ENCODE measurements around the gene ELOVL5. TPM values are rescaled to one million over a fixed set of nuclear protein-coding genes. Genes with fewer than 3 reads are reported as not detected.

ELOVL5 gene
- total RNA-seq, 1 experiment from 2014 or later: 121 TPM

DNA sequence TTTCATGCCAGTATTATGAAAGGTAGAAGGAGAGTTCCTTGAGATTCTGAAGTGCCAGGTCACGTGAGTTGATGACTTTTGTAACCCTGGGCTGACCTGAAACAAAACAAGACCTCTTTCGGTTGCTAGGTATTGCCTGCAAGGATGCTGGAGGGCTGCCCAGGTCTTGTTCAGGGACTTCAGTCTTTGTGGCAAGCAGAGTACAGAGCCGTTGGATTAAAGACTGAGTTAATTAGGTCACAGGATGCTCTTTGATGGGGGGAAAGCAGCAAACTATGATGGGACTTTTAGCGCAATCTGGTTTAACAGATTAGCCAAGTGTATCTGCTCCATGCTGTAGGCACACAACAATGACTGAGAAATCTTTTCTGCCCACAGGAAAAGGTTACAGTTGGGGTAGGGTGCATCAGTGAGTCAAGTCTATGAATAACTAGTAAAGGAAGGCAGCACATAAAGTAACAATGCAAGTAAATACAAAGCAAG is 12.8 kb upstream of the ELOVL5 start:
- no peak overlapping the region for H2AK5ac ChIP-seq (ENCODE audit: insufficient read length, low read length)
- peaks cover 3% of the 10 kb centered on the region for H3K23me2 ChIP-seq (ENCODE audit: insufficient read length, low read depth, low read length, poor library complexity, severe bottlenecking)
- Mint-ChIP-seq H3K27me3 (ENCODE audit: low read depth) (peaks cover 21% of the 10 kb centered on the region), H3K4me3 (no peak overlapping the region), H3K27ac (no peak overlapping the region), H3K36me3 (ENCODE audit: insufficient read depth in 1 of 3, low read depth in 3 of 3) (peaks cover 0 to 14% (median 1%) of the 10 kb centered on the region in 3 experiments; a peak in 4 of 7 replicates), H3K9me3 (peaks cover 13 to 15% of the 10 kb centered on the region in 2 experiments; a peak in 4 of 5 replicates), H3K4me1 (peaks cover 23% of the 10 kb centered on the region in 2 experiments)
- WGBS (ENCODE audit: extremely low coverage, insufficient read length, low lambda C conversion rate): no CpG with 5 or more reads among the region's 4 CpGs
- H3K27ac ChIP-seq (ENCODE audit: insufficient read length, low read depth, low read length): no peak overlapping the region
- no peak overlapping the region for H3T11ph ChIP-seq (ENCODE audit: low read length)
- H3K79me1 ChIP-seq (ENCODE audit: insufficient read depth, low read depth, low read length, poor library complexity, severe bottlenecking): no peaks in the 10 kb centered on the region
- H2BK12ac ChIP-seq (ENCODE audit: insufficient read length, low read depth, low read length): no peak overlapping the region
- H4K91ac ChIP-seq (ENCODE audit: insufficient read length, low read depth, low read length): no peak overlapping the region
- TF ChIP-seq CTCF (conservative IDR thresholded peaks at IDR 0.05): no peak
- DNase-seq: no peak
- H4K5ac ChIP-seq (ENCODE audit: insufficient read length, low read depth, low read length): no peak overlapping the region
- no peak overlapping the region for H2BK5ac ChIP-seq (ENCODE audit: insufficient read length, low read length)
- H3K4me1 ChIP-seq (ENCODE audit: insufficient read depth, low read length): peaks cover 3% of the 10 kb centered on the region; the same call in 1 of the 2 replicates
- no peak overlapping the region for H3K9ac ChIP-seq (ENCODE audit: extremely low read depth, insufficient read length, low read length)
- no peaks in the 10 kb centered on the region for H3K79me2 ChIP-seq (ENCODE audit: insufficient read depth, low read length)
- no peaks in the 10 kb centered on the region for H4K20me1 ChIP-seq (ENCODE audit: control insufficient read depth, insufficient read depth, insufficient read length)
- no peak overlapping the region for H4K8ac ChIP-seq (replicated peaks; ENCODE audit: insufficient read length, low read depth, low read length)
- no peak overlapping the region for H3K23ac ChIP-seq (ENCODE audit: insufficient read length, low read depth, low read length)
- H2AFZ ChIP-seq (ENCODE audit: low read length): no peak overlapping the region
- no peak overlapping the region for H2BK20ac ChIP-seq (ENCODE audit: low read depth, low read length, poor library complexity, severe bottlenecking)
- H3K27me3 ChIP-seq (ENCODE audit: insufficient read depth, low read length): no peaks in the 10 kb centered on the region
- H3K14ac ChIP-seq (ENCODE audit: insufficient read depth, low read length): no peak overlapping the region
- no peak overlapping the region for H3K56ac ChIP-seq (ENCODE audit: insufficient read length, low read depth, low read length)
- H2BK120ac ChIP-seq (ENCODE audit: low read depth, low read length, poor library complexity, severe bottlenecking): no peak overlapping the region
- H3K4ac ChIP-seq (ENCODE audit: low read depth, low read length): no peak overlapping the region
- H3K9me3 ChIP-seq (ENCODE audit: control insufficient read depth, low read depth, low read length): no peaks in the 10 kb centered on the region
- H2BK15ac ChIP-seq (ENCODE audit: low read depth, low read length): no peak overlapping the region
- H3K4me2 ChIP-seq (ENCODE audit: insufficient read depth, insufficient read length, low read length): no peak overlapping the region
- H3K18ac ChIP-seq (ENCODE audit: insufficient read length, low read depth, low read length): no peak overlapping the region

Data from H9 (cell line).